GM12872 (cell line): ENCODE measurements around the gene PTPRG.
A peak's percentile ranks its signal among the peaks of the same experiment; 100 is the strongest.

ENCODE experiments used
- TF ChIP-seq, protein P1 (sequence below): IDR thresholded peaks from 3 replicates; pipeline ENCODE4 v1.5.1; 2011; ENCODE audit warnings: low read depth, mild to moderate bottlenecking, low read length, moderate library complexity; ENCODE audit not compliant: insufficient read depth

Gene PTPRG

DNA sequence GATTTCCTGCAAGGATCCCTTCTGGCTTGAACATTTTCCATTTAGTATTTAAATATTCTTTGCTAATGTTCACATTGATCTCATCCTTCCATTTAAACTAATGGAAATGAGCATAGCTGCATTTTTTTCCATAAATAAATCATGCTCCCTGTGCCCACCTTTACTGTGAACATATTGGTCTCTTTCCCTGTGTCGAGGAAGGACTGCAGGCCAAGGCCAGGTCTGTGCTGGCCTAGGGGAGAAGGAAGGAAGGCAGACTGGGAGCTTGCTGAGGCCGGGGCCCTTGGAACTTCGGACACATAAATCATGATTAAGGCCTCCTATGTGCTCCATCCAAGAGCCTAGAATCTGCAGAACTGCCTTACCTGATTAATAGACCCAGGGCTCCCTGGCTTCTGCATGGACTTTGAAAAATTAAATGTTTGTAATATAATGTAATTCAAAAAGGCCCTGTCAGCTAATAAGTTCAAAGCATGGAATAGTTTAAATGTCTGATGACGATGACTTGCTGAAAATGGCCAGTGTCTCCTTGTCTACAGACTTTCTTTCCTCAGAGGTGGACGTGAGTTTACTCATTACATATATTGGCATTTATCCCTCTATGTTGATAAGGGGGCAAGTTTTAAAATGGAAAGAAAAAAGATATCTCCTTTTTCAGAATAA lies 636.1 kb downstream of the PTPRG start:
- TF ChIP-seq, protein P1, sequence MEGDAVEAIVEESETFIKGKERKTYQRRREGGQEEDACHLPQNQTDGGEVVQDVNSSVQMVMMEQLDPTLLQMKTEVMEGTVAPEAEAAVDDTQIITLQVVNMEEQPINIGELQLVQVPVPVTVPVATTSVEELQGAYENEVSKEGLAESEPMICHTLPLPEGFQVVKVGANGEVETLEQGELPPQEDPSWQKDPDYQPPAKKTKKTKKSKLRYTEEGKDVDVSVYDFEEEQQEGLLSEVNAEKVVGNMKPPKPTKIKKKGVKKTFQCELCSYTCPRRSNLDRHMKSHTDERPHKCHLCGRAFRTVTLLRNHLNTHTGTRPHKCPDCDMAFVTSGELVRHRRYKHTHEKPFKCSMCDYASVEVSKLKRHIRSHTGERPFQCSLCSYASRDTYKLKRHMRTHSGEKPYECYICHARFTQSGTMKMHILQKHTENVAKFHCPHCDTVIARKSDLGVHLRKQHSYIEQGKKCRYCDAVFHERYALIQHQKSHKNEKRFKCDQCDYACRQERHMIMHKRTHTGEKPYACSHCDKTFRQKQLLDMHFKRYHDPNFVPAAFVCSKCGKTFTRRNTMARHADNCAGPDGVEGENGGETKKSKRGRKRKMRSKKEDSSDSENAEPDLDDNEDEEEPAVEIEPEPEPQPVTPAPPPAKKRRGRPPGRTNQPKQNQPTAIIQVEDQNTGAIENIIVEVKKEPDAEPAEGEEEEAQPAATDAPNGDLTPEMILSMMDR: no peak

GRCh38 chr3:62199126-62199525 lies 637.8 kb downstream of the PTPRG start:
- TF ChIP-seq, protein P1: no peak

- TF ChIP-seq, protein P1: peak; percentile 42; the same call in 2 of the 3 replicates
These were observed 640.2 kb downstream of the PTPRG start for GRCh38 chr3:62201438-62202035.

- TF ChIP-seq, protein P1: no peak
These were observed 641.8 kb downstream of the PTPRG start for GRCh38 chr3:62203152-62203551.

DNA sequence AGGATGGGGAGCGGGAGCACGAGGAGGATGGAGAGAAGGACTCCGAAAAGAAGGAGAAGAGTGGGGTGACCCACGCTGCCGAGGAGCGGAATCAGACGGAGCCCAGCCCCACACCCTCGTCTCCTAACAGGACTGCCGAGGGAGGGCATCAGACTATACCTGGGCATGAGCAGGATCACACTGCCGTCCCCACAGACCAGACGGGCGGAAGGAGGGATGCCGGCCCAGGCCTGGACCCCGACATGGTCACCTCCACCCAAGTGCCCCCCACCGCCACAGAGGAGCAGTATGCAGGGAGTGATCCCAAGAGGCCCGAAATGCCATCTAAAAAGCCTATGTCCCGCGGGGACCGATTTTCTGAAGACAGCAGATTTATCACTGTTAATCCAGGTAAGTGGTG lies 642.2 kb downstream of the PTPRG start:
- TF ChIP-seq, protein P1: no peak

- TF ChIP-seq, protein P1: no peak
These were observed 645.8 kb downstream of the PTPRG start for GRCh38 chr3:62207197-62207596.

DNA sequence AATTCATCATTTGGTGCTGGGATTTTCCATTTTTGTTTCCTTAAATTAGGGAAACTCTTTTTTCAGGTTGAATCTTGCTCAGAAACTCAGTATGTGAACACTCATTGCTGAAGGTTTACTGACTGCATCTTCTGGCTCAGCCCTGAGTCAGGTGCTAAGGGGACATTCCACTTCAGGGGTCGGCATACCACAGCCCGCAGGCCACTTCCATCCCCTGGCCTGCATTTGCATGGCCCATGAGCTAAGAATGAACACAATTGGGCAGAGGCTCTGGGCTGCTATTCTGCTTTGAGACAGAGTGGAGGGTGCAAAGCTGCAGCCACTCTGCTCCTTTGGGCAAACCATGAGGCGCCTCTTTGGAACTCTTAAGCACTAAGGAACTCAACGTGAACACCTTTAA lies 647.0 kb downstream of the PTPRG start:
- TF ChIP-seq, protein P1: no peak
